HEK293 (cell line): Measurements from ENCODE around the gene DOK3.

ENCODE experiments used
- CTCF ChIA-PET: fragments of 350-600 bp; formaldehyde crosslinking; extraction: SDS; loops from one replicate; lab custom pipeline; 2021; ENCODE audit warnings: antibody characterized with exemption; lab: Yijun Ruan, JAX
- POLR2A ChIA-PET: fragments of 300-600 bp; formaldehyde crosslinking; extraction: SDS; loops from one replicate; lab custom pipeline; 2020; ENCODE audit warnings: antibody characterized with exemption, inconsistent platforms; lab: Yijun Ruan, JAX
- H3K27ac ChIP-seq: fragments of 200-500 bp; sonication (Bioruptor generic); 2 replicates; pipeline ENCODE4 v1.5.1; 2014; ENCODE audit warnings: low read depth, low read length, control low read depth, inconsistent platforms; ENCODE audit errors: extremely low read depth
- H3K36me3 ChIP-seq, 2 experiments: fragments of 200-500 bp in 1 of 2; sonication (Bioruptor generic) in 1 of 2; 1 replicate in 1 of 2; 2 replicates in 1 of 2; pipeline ENCODE4 v1.5.1; 2014 to 2017; ENCODE audit warnings: inconsistent platforms in 2 of 2, low read length in 2 of 2; ENCODE audit not compliant: control insufficient read depth in 2 of 2, insufficient read depth in 1 of 2
- H3K4me1 ChIP-seq: fragments of 200-500 bp; sonication (Bioruptor generic); 2 replicates; pipeline ENCODE4 v1.5.1; 2014; ENCODE audit warnings: mild to moderate bottlenecking, low read length, inconsistent platforms; ENCODE audit not compliant: control insufficient read depth, insufficient read depth
- H3K4me3 ChIP-seq: 2 replicates; pipeline ENCODE4 v1.5.1; 2011; ENCODE audit warnings: low read depth, mild to moderate bottlenecking, control low read depth, low read length, moderate library complexity
- H3K9me3 ChIP-seq: fragments of 200-500 bp; sonication (Bioruptor generic); 2 replicates; pipeline ENCODE4 v1.5.1; 2014; ENCODE audit warnings: low read depth, low read length, inconsistent platforms; ENCODE audit not compliant: control insufficient read depth, insufficient read depth
- BCL11B ChIP-seq: fragments of 450-650 bp; formaldehyde crosslinking; IDR thresholded peaks from 2 replicates; pipeline ENCODE4 v1.5.1; 2016; ENCODE audit warnings: low read depth, missing biosample characterization, missing genetic modification characterization
- CTCF ChIP-seq: fragments of 450-650 bp; formaldehyde crosslinking; IDR thresholded peaks from 2 replicates; pipeline ENCODE4 v1.5.1; 2016; ENCODE audit warnings: missing biosample characterization, missing genetic modification characterization
- EGR2 ChIP-seq: fragments of 450-650 bp; formaldehyde crosslinking; IDR thresholded peaks from 2 replicates; pipeline ENCODE4 v1.5.1; 2016; ENCODE audit warnings: low read depth, missing biosample characterization, missing genetic modification characterization
- HOXA7 ChIP-seq: sonication (generic); formaldehyde crosslinking; IDR thresholded peaks from 2 replicates; pipeline ENCODE4 v1.8.1; 2022; ENCODE audit warnings: missing genetic modification reagents, borderline replicate concordance
- KLF9 ChIP-seq: fragments of 450-650 bp; formaldehyde crosslinking; IDR thresholded peaks from 2 replicates; pipeline ENCODE4 v1.5.1; 2016; ENCODE audit warnings: missing biosample characterization, missing genetic modification characterization, low read depth
- PATZ1 ChIP-seq: fragments of 450-650 bp; formaldehyde crosslinking; IDR thresholded peaks from 2 replicates; pipeline ENCODE4 v1.5.1; 2016; ENCODE audit warnings: missing biosample characterization, missing genetic modification characterization
- SP3 ChIP-seq: fragments of 450-650 bp; formaldehyde crosslinking; IDR thresholded peaks from 2 replicates; pipeline ENCODE4 v1.5.1; 2016; ENCODE audit warnings: missing biosample characterization, missing genetic modification characterization
- ZFHX2 ChIP-seq: fragments of 450-650 bp; formaldehyde crosslinking; conservative IDR thresholded peaks from 2 replicates; pipeline ENCODE4 v1.5.1; 2016; ENCODE audit warnings: missing biosample characterization, missing genetic modification characterization
- ZFP41 ChIP-seq: fragments of 450-650 bp; formaldehyde crosslinking; IDR thresholded peaks from 2 replicates; pipeline ENCODE4 v1.5.1; 2016; ENCODE audit warnings: missing biosample characterization, missing genetic modification characterization, borderline replicate concordance
- ZIC2 ChIP-seq: fragments of 450-650 bp; formaldehyde crosslinking; IDR thresholded peaks from 2 replicates; pipeline ENCODE4 v1.5.1; 2016; ENCODE audit warnings: missing biosample characterization, missing genetic modification characterization
- ZNF146 ChIP-seq: fragments of 450-650 bp; formaldehyde crosslinking; IDR thresholded peaks from 2 replicates; pipeline ENCODE4 v1.5.1; 2016; ENCODE audit warnings: missing biosample characterization, missing genetic modification characterization
- ZNF184 ChIP-seq: fragments of 450-650 bp; IDR thresholded peaks from 2 replicates; pipeline ENCODE4 v1.5.1; 2018; ENCODE audit warnings: missing biosample characterization, mild to moderate bottlenecking, missing genetic modification characterization
- ZNF292 ChIP-seq: fragments of 450-650 bp; formaldehyde crosslinking; IDR thresholded peaks from 2 replicates; pipeline ENCODE4 v1.5.1; 2016; ENCODE audit warnings: low read depth, missing biosample characterization, missing genetic modification characterization, borderline replicate concordance
- ZNF366 ChIP-seq: fragments of 450-650 bp; formaldehyde crosslinking; conservative IDR thresholded peaks from 2 replicates; pipeline ENCODE4 v1.5.1; 2016; ENCODE audit warnings: missing biosample characterization, missing genetic modification characterization
- ZNF473 ChIP-seq: fragments of 450-650 bp; formaldehyde crosslinking; IDR thresholded peaks from 2 replicates; pipeline ENCODE4 v1.5.1; 2017; ENCODE audit warnings: missing biosample characterization, missing genetic modification characterization
- ZNF585B ChIP-seq: fragments of 450-650 bp; formaldehyde crosslinking; IDR thresholded peaks from 2 replicates; pipeline ENCODE4 v1.5.1; 2016; ENCODE audit warnings: missing biosample characterization, missing genetic modification characterization
- ZNF639 ChIP-seq: fragments of 450-650 bp; formaldehyde crosslinking; IDR thresholded peaks from 2 replicates; pipeline ENCODE4 v1.5.1; 2016; ENCODE audit warnings: missing biosample characterization, missing genetic modification characterization
- ZNF654 ChIP-seq: fragments of 450-650 bp; formaldehyde crosslinking; IDR thresholded peaks from 2 replicates; pipeline ENCODE4 v1.5.1; 2016; ENCODE audit warnings: low read depth, missing biosample characterization, missing genetic modification characterization
- ZNF670 ChIP-seq: fragments of 450-650 bp; formaldehyde crosslinking; IDR thresholded peaks from 2 replicates; pipeline ENCODE4 v1.5.1; 2016; ENCODE audit warnings: missing biosample characterization, missing genetic modification characterization, low read depth
- ZNF837 ChIP-seq: fragments of 450-650 bp; formaldehyde crosslinking; IDR thresholded peaks from 2 replicates; pipeline ENCODE4 v1.5.1; 2016; ENCODE audit warnings: missing biosample characterization, missing genetic modification characterization

The DOK3 gene

GRCh38 chr5:177465044-177465443 lies 44.6 kb downstream of the DOK3 start:
- Histone ChIP-seq H3K9me3 (no peaks in the 10 kb centered on the region), H3K36me3 (peaks cover 19 to 73% of the 10 kb centered on the region in 2 experiments; a peak in 2 of 3 replicates), H3K4me3 (no peak overlapping the region), H3K27ac (no peak overlapping the region), H3K4me1 (no peaks in the 10 kb centered on the region)
- TF ChIP-seq ZNF184 (tag by site-specific recombination) (0 out of 2 replicates have a peak, but pooled peaks have one; percentile 12), ZNF585B (tag by site-specific recombination) (no peak), ZNF366 (no peak), ZNF146 (tag by site-specific recombination) (peak; percentile 65)
- ChIA-PET CTCF (interaction anchor here (0.7 to 1.6 kb wide), 3 partner anchors 8 to 39 kb away, joined by 4 read pairs; no protein-coding TSS in a partner anchor), POLR2A (interaction anchor here (1.0 to 2.2 kb wide), 2 partner anchors 10 to 11 kb away, joined by 3 to 8 read pairs; no protein-coding TSS in a partner anchor)

- no peaks in the 10 kb centered on the region for H3K9me3 ChIP-seq
- H3K4me1 ChIP-seq: no peaks in the 10 kb centered on the region
- no peak overlapping the region for H3K4me3 ChIP-seq
- ChIA-PET POLR2A (interaction anchor here (1.6 kb wide), 1 partner anchor 10 kb away, joined by 8 read pairs; no protein-coding TSS in a partner anchor), CTCF (interaction anchor here (0.6 kb wide), 1 partner anchor 114 kb away, joined by 3 read pairs; no protein-coding TSS in a partner anchor)
- H3K36me3 ChIP-seq: peaks cover 19 to 76% of the 10 kb centered on the region in 2 experiments; a peak in 2 of 3 replicates
- TF ChIP-seq ZNF292 (no peak), KLF9 (tag by site-specific recombination) (no peak), ZFP41 (tag by site-specific recombination) (no peak), BCL11B (tag by site-specific recombination) (no peak), SP3 (tag by site-specific recombination) (no peak), ZNF837 (no peak), ZIC2 (peak; percentile 14; the same call in 1 of the 2 replicates), ZNF670 (no peak), ZNF473 (tag by site-specific recombination) (no peak), ZNF654 (no peak), EGR2 (tag by site-specific recombination) (peak; percentile 67), CTCF (tag by site-specific recombination) (no peak), ZFHX2 (tag by site-specific recombination) (peak; percentile 51; the same call in 1 of the 2 replicates), PATZ1 (tag by site-specific recombination) (no peak), HOXA7 (no peak), ZNF639 (tag by site-specific recombination) (no peak)
- TF ChIP-seq, all 188 proteins: peak for 3
- H3K27ac ChIP-seq: no peak overlapping the region
Measured at GRCh38 chr5:177462021-177462670, 47.5 kb downstream of the DOK3 start.
